HCT116 (cell line): Measurements from ENCODE around the gene FAM13A. TPM values are rescaled to one million over a fixed set of nuclear protein-coding genes. Genes with fewer than 3 reads are reported as not detected.

Source experiments
- ATAC-seq: fragments of 200-7000 bp; cut with Tn5 transposase; 2 replicates; pipeline ENCODE4 v1.9.1; 2020; ENCODE audit warnings: mild to moderate bottlenecking, moderate library complexity
- BruUV-seq: library from RNA; stranded (reverse); fragments of 400-500 nt; replicated peaks from 2 replicates; lab custom pipeline; 2021; lab: Mats Ljungman, UMichigan
- CTCF ChIA-PET: fragments of 300-600 bp; sonication (Branson Sonifier 250); formaldehyde crosslinking; loops from one replicate; lab custom pipeline; 2021; ENCODE audit warnings: antibody characterized with exemption; lab: Charles Lee
- POLR2A ChIA-PET: fragments of 300-600, 350-600 bp; sonication (Branson Sonifier 250); formaldehyde crosslinking; loops from one replicate; lab custom pipeline; 2021; ENCODE audit warnings: antibody characterized with exemption; lab: Charles Lee
- RAD21 ChIA-PET, 2 experiments: fragments of 300-600 bp; sonication (Branson Sonifier 250); formaldehyde crosslinking; loops; one replicate each; lab custom pipeline; 2023; ENCODE audit warnings: low total read pairs in 2 of 2; ENCODE audit not compliant: uncharacterized antibody in 2 of 2, unreplicated experiment in 2 of 2, low non-redundant PET in 1 of 2; lab: Charles Lee
- DNase-seq: peaks from one replicate; pipeline ENCODE4 v3.0.0-alpha.2; 2010; ENCODE audit warnings: low read depth, low spot score
- H2AFZ ChIP-seq: fragments of 200-600 bp; shearing (Covaris generic), sonication (generic); 2 replicates; pipeline ENCODE4 v1.6.1; 2017; ENCODE audit warnings: low read depth, mixed run types, mixed read lengths, antibody characterized with exemption, low read length; ENCODE audit not compliant: poor library complexity, severe bottlenecking
- H3K27ac ChIP-seq: 2 replicates; pipeline ENCODE4 v1.5.1; 2012; ENCODE audit warnings: low read depth, low read length
- H3K27me3 ChIP-seq: fragments of 200-600 bp; sonication (generic); 2 replicates; pipeline ENCODE4 v1.6.1; 2016; ENCODE audit warnings: mixed run types, low read length, mixed read lengths; ENCODE audit not compliant: insufficient read depth
- H3K36me3 ChIP-seq, 2 experiments: fragments of 200-500 bp in 1 of 2; fragments of 200-600 bp in 1 of 2; sonication (Bioruptor generic) in 1 of 2; sonication (generic) in 1 of 2; 2 replicates each; pipeline versions ENCODE4 v1.5.1 to v1.6.1; 2014 to 2016; ENCODE audit warnings: low read length in 2 of 2, inconsistent platforms in 1 of 2, mixed read lengths in 1 of 2, mixed run types in 1 of 2; ENCODE audit not compliant: insufficient read depth in 2 of 2, control insufficient read depth in 1 of 2
- H3K4me1 ChIP-seq, 2 experiments: fragments of 200-600 bp in 1 of 2; sonication (generic) in 1 of 2; 2 replicates each; pipeline versions ENCODE4 v1.5.1 to v1.6.1; 2012 to 2017; ENCODE audit warnings: low read length in 2 of 2, inconsistent platforms in 1 of 2, mild to moderate bottlenecking in 1 of 2, mixed read lengths in 1 of 2, mixed run types in 1 of 2, moderate library complexity in 1 of 2; ENCODE audit not compliant: insufficient read depth in 2 of 2, control insufficient read depth in 1 of 2
- H3K4me2 ChIP-seq: fragments of 200-600 bp; sonication (generic); 2 replicates; pipeline ENCODE4 v1.6.1; 2017; ENCODE audit warnings: mixed run types, low read length, mixed read lengths
- H3K4me3 ChIP-seq, 2 experiments: fragments of 200-600 bp in 1 of 2; sonication (generic) in 1 of 2; replicated peaks in 1 of 2; 2 replicates each; pipeline ENCODE4 v1.5.1; 2011 to 2016; ENCODE audit warnings: low read length in 2 of 2, control low read depth in 1 of 2, low read depth in 1 of 2, mild to moderate bottlenecking in 1 of 2, mixed read lengths in 1 of 2, mixed run types in 1 of 2
- H3K79me2 ChIP-seq: fragments of 200-600 bp; sonication (generic); 2 replicates; pipeline ENCODE4 v1.6.1; 2017; ENCODE audit warnings: mild to moderate bottlenecking, mixed run types, low read length, moderate library complexity, mixed read lengths; ENCODE audit not compliant: insufficient read depth
- H3K9ac ChIP-seq: fragments of 200-600 bp; sonication (generic); 2 replicates; pipeline ENCODE4 v1.6.1; 2016; ENCODE audit warnings: low read length, mixed read lengths
- H3K9me2 ChIP-seq: fragments of 200-600 bp; sonication (generic), shearing (Covaris generic); 2 replicates; pipeline ENCODE4 v1.6.1; 2017; ENCODE audit warnings: mixed run types, mild to moderate bottlenecking, moderate library complexity; ENCODE audit not compliant: insufficient read depth
- H3K9me3 ChIP-seq, 2 experiments: fragments of 200-500 bp in 1 of 2; fragments of 200-600 bp in 1 of 2; sonication (Bioruptor generic) in 1 of 2; sonication (generic) in 1 of 2; 2 replicates each; pipeline ENCODE4 v1.6.1; 2014 to 2017; ENCODE audit warnings: low read length in 2 of 2, mixed read lengths in 2 of 2, inconsistent platforms in 1 of 2, low read depth in 1 of 2, mild to moderate bottlenecking in 1 of 2, mixed run types in 1 of 2, moderate library complexity in 1 of 2; ENCODE audit not compliant: control insufficient read depth in 1 of 2, insufficient read depth in 1 of 2
- H4K20me1 ChIP-seq: fragments of 200-600 bp; sonication (generic), shearing (Covaris generic); 2 replicates; pipeline ENCODE4 v1.6.1; 2017; ENCODE audit warnings: mixed run types, mild to moderate bottlenecking, moderate library complexity; ENCODE audit not compliant: insufficient read depth
- EZH2 ChIP-seq: fragments of 200-600 bp; sonication (generic); IDR thresholded peaks from 2 replicates; pipeline ENCODE4 v1.6.1; 2017; ENCODE audit warnings: antibody characterized with exemption, mixed run types
- FOSL1 ChIP-seq: IDR thresholded peaks from 2 replicates; pipeline ENCODE4 v1.6.1; 2012; ENCODE audit warnings: low read depth
- JUND ChIP-seq: IDR thresholded peaks from 2 replicates; pipeline ENCODE4 v1.6.1; 2012
- POLR2AphosphoS5 ChIP-seq: IDR thresholded peaks from 2 replicates; pipeline ENCODE4 v1.6.1; 2011; ENCODE audit warnings: mild to moderate bottlenecking, low read depth, low read length, moderate library complexity
- REST ChIP-seq: IDR thresholded peaks from 2 replicates; pipeline ENCODE4 v1.6.1; 2012; ENCODE audit warnings: low read depth
- SIN3A ChIP-seq: IDR thresholded peaks from 2 replicates; pipeline ENCODE4 v1.6.1; 2012; ENCODE audit warnings: low read depth
- SP1 ChIP-seq: IDR thresholded peaks from 2 replicates; pipeline ENCODE4 v1.6.1; 2012; ENCODE audit warnings: low read depth
- TCF7L2 ChIP-seq: IDR thresholded peaks from 2 replicates; pipeline ENCODE4 v1.7.0; 2011; ENCODE audit warnings: borderline replicate concordance, inconsistent platforms; ENCODE audit not compliant: insufficient read depth, insufficient read length; ENCODE audit errors: extremely low read depth
- YY1 ChIP-seq: IDR thresholded peaks from 2 replicates; pipeline ENCODE4 v1.6.1; 2011; ENCODE audit warnings: low read length, low read depth, moderate library complexity, mild to moderate bottlenecking; ENCODE audit not compliant: insufficient replicate concordance; ENCODE audit errors: extremely low read depth
- ZNF274 ChIP-seq: fragments of 200-500 bp; sonication (Bioruptor generic); IDR thresholded peaks from 2 replicates; pipeline ENCODE4 v1.6.1; 2014; ENCODE audit warnings: mild to moderate bottlenecking, low read depth, low read length, inconsistent platforms
- intact Hi-C: fragments of 100-400 bp; cut with micrococcal nuclease; formaldehyde crosslinking; loops from 2 replicates; pipeline ENCODE4 v1.10.0; 2022
- total RNA-seq: library from RNA; stranded (reverse); gene quantifications from one replicate; pipeline ENCODE4 v1.2.1, GENCODE V29; 2021; ENCODE audit not compliant: unreplicated experiment
- TF ChIP-seq, protein P1 (sequence below): IDR thresholded peaks from 2 replicates; pipeline ENCODE4 v1.6.1; 2011; ENCODE audit warnings: mild to moderate bottlenecking, low read length, moderate library complexity; ENCODE audit not compliant: insufficient replicate concordance; ENCODE audit errors: extremely low read depth
- TF ChIP-seq, protein P2 (sequence below), 3 experiments: fragments of 200-600 bp in 1 of 3; sonication (generic) in 1 of 3; IDR thresholded peaks in 2 of 3; conservative IDR thresholded peaks in 1 of 3; 2 replicates each; pipeline ENCODE4 v1.5.1; 2012 to 2017; ENCODE audit warnings: low read depth in 2 of 3, low read length in 2 of 3, antibody characterized with exemption in 1 of 3, borderline replicate concordance in 1 of 3, control low read depth in 1 of 3, mild to moderate bottlenecking in 1 of 3, mixed read lengths in 1 of 3, mixed run types in 1 of 3, moderate library complexity in 1 of 3; ENCODE audit not compliant: insufficient read depth in 1 of 3

FAM13A gene
- total RNA-seq, 1 experiment from 2014 or later = 17.2 TPM

DNA sequence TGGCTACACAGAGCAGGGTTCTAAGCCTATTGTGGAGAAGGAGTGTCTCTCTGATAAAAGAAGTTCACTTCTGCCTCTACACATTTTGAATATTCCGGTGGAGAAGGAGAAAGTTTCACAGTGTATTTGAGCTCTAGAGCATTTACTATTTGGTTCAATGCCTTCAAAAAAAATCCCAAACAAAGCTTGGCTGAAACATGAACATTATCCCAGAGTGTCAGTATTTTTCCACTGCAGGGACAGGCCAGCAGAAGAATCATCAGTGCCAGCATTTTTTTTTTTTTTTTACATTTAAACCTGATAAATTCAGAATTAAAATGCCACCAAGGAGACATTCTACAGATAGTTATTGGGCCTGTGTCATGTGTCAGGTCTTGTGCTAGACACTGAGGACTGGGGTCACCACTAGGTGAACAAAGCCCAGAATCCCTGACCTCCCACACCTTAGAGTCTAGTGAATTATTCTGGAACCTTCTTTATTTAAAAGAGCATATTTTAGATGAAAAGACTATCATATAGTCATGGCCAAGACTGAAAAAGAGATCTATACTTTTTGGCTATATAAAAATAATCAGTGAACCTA is 311.3 kb downstream of the FAM13A start:
- Histone ChIP-seq H3K9me2 (no peaks in the 10 kb centered on the region), H3K4me2 (no peak overlapping the region), H3K4me3 (no peak overlapping the region), H3K36me3 (peaks cover 0 to 5% of the 10 kb centered on the region in 2 experiments; a peak in 1 of 4 replicates), H3K27ac (no peak overlapping the region), H3K79me2 (no peaks in the 10 kb centered on the region), H3K9me3 (no peaks in the 10 kb centered on the region), H2AFZ (no peak overlapping the region), H3K4me1 (no peaks in the 10 kb centered on the region), H4K20me1 (no peaks in the 10 kb centered on the region), H3K9ac (no peak overlapping the region), H3K27me3 (no peaks in the 10 kb centered on the region)
- ATAC-seq = no peak
- ChIA-PET POLR2A (no interaction called here), RAD21 (no interaction called here), CTCF (no interaction called here)
- no peak for DNase-seq
- no peak for TF ChIP-seq ZNF274
- no TSS peak for BruUV-seq
- intact Hi-C loops = no loop called here

DNA sequence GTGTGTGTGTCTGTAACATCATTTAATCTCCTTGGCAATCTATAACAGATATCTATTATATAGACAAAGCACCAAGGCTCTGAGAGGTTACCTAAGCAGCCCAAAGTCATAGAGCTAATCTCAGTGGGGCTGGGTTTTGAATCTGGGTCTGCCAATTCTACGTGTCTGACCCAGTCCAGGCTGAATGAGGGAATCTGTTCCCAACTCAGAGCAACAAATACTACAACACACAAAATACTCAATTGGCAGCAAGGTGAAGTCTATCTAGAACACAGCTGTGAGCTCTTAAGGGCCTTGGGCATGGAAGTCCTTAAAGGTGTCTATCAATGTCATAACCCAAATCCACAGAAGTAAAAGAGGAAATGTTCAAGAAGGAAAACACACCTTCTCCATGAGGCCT is 311.8 kb downstream of the FAM13A start:
- Histone ChIP-seq H3K9ac (no peak overlapping the region), H4K20me1 (no peaks in the 10 kb centered on the region), H3K4me2 (no peak overlapping the region), H3K36me3 (peaks cover 0 to 5% of the 10 kb centered on the region in 2 experiments; a peak in 1 of 4 replicates), H3K79me2 (no peaks in the 10 kb centered on the region), H3K27me3 (no peaks in the 10 kb centered on the region), H3K9me2 (no peaks in the 10 kb centered on the region), H2AFZ (no peak overlapping the region), H3K4me3 (no peak overlapping the region)
- DNase-seq = no peak
- CTCF ChIA-PET = no interaction called here
- TF ChIP-seq, protein P1, sequence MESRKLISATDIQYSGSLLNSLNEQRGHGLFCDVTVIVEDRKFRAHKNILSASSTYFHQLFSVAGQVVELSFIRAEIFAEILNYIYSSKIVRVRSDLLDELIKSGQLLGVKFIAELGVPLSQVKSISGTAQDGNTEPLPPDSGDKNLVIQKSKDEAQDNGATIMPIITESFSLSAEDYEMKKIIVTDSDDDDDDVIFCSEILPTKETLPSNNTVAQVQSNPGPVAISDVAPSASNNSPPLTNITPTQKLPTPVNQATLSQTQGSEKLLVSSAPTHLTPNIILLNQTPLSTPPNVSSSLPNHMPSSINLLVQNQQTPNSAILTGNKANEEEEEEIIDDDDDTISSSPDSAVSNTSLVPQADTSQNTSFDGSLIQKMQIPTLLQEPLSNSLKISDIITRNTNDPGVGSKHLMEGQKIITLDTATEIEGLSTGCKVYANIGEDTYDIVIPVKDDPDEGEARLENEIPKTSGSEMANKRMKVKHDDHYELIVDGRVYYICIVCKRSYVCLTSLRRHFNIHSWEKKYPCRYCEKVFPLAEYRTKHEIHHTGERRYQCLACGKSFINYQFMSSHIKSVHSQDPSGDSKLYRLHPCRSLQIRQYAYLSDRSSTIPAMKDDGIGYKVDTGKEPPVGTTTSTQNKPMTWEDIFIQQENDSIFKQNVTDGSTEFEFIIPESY = no peak
- no peak for TF ChIP-seq FOSL1
- no peak for TF ChIP-seq EZH2
- TF ChIP-seq REST = no peak
- no peak for TF ChIP-seq POLR2AphosphoS5
- no peak for TF ChIP-seq TCF7L2
- TF ChIP-seq SP1 = no peak
- no peak for TF ChIP-seq SIN3A
- no peak for TF ChIP-seq YY1
- no peak for TF ChIP-seq JUND
- TF ChIP-seq, protein P2, sequence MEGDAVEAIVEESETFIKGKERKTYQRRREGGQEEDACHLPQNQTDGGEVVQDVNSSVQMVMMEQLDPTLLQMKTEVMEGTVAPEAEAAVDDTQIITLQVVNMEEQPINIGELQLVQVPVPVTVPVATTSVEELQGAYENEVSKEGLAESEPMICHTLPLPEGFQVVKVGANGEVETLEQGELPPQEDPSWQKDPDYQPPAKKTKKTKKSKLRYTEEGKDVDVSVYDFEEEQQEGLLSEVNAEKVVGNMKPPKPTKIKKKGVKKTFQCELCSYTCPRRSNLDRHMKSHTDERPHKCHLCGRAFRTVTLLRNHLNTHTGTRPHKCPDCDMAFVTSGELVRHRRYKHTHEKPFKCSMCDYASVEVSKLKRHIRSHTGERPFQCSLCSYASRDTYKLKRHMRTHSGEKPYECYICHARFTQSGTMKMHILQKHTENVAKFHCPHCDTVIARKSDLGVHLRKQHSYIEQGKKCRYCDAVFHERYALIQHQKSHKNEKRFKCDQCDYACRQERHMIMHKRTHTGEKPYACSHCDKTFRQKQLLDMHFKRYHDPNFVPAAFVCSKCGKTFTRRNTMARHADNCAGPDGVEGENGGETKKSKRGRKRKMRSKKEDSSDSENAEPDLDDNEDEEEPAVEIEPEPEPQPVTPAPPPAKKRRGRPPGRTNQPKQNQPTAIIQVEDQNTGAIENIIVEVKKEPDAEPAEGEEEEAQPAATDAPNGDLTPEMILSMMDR (IDR thresholded peaks at IDR 0.05 in 2 of 3, conservative IDR thresholded peaks at IDR 0.05 in 1 of 3; ENCODE audit: borderline replicate concordance in 1 of 3, insufficient read depth in 1 of 3, low read depth in 2 of 3, low read length in 2 of 3) = no peak
- TF ChIP-seq, all 23 proteins: peak for 0
- H3K27ac ChIP-seq = no peak overlapping the region
- ATAC-seq = no peak
- no TSS peak for BruUV-seq
- ChIA-PET RAD21 (no interaction called here), POLR2A (no interaction called here)
- H3K9me3 ChIP-seq = no peaks in the 10 kb centered on the region
- intact Hi-C loops = no loop called here
- no peaks in the 10 kb centered on the region for H3K4me1 ChIP-seq
